SK-N-SH treated with all-trans-retinoic acid at 6 μM for 48 hours (cell line): ENCODE measurements around the gene UNC119B.
A peak's percentile ranks its signal among the peaks of the same experiment; 100 is the strongest.

Experiments
- ATAC-seq: fragments of 200-7000 bp; cut with Tn5 transposase; 3 replicates; pipeline ENCODE4 v1.9.1; 2020; ENCODE audit warnings: mild to moderate bottlenecking, moderate library complexity
- ARNTL ChIP-seq: fragments of 450-650 bp; formaldehyde crosslinking; IDR thresholded peaks from 2 replicates; pipeline ENCODE4 v1.5.0; 2020; ENCODE audit warnings: low read depth, mild to moderate bottlenecking, moderate library complexity, borderline replicate concordance
- BACH2 ChIP-seq: fragments of 250-450 bp; sonication (Bioruptor Pico); IDR thresholded peaks from 2 replicates; pipeline ENCODE4 v1.9.0; 2021; ENCODE audit warnings: mild to moderate bottlenecking, borderline replicate concordance
- CSDC2 ChIP-seq: fragments of 250-450 bp; sonication (Bioruptor Pico); IDR thresholded peaks from 2 replicates; pipeline ENCODE4 v1.5.0; 2020; ENCODE audit warnings: mild to moderate bottlenecking, moderate library complexity
- ESRRG ChIP-seq: fragments of 250-450 bp; sonication (Bioruptor Pico); IDR thresholded peaks from 2 replicates; pipeline ENCODE4 v1.6.1; 2021; ENCODE audit warnings: mild to moderate bottlenecking
- GLIS3 ChIP-seq: fragments of 250-450 bp; sonication (Bioruptor Pico); IDR thresholded peaks from 2 replicates; pipeline ENCODE4 v1.5.0; 2020; ENCODE audit warnings: mild to moderate bottlenecking, moderate library complexity
- ISL1 ChIP-seq: fragments of 250-450 bp; sonication (Bioruptor Pico); IDR thresholded peaks from 2 replicates; pipeline ENCODE4 v2.1.2; 2022; ENCODE audit warnings: mild to moderate bottlenecking, moderate library complexity
- OSR1 ChIP-seq: fragments of 250-450 bp; sonication (Bioruptor Pico); IDR thresholded peaks from 2 replicates; pipeline ENCODE4 v1.8.0; 2022; ENCODE audit warnings: moderate library complexity, mild to moderate bottlenecking, inconsistent platforms
- RARB ChIP-seq: fragments of 250-450 bp; sonication (Bioruptor Pico); IDR thresholded peaks from 2 replicates; pipeline ENCODE4 v1.8.0; 2021; ENCODE audit warnings: mild to moderate bottlenecking, moderate library complexity
- SNAI2 ChIP-seq: fragments of 250-450 bp; sonication (Bioruptor Pico); IDR thresholded peaks from 2 replicates; pipeline ENCODE4 v1.5.0; 2020; ENCODE audit warnings: mild to moderate bottlenecking, moderate library complexity
- TCF4 ChIP-seq: fragments of 250-450 bp; sonication (Bioruptor Pico); IDR thresholded peaks from 2 replicates; pipeline ENCODE4 v1.8.0; 2021; ENCODE audit warnings: mild to moderate bottlenecking, moderate library complexity, borderline replicate concordance
- TOX ChIP-seq: fragments of 250-450 bp; sonication (Bioruptor Pico); IDR thresholded peaks from 2 replicates; pipeline ENCODE4 v1.8.0; 2021; ENCODE audit warnings: mild to moderate bottlenecking, moderate library complexity, borderline replicate concordance
- ZC3H10 ChIP-seq: fragments of 250-450 bp; sonication (Bioruptor Pico); IDR thresholded peaks from 2 replicates; pipeline ENCODE4 v1.5.1; 2021; ENCODE audit warnings: mild to moderate bottlenecking, moderate library complexity
- ZFP3 ChIP-seq: fragments of 250-450 bp; sonication (Bioruptor Pico); IDR thresholded peaks from 2 replicates; pipeline ENCODE4 v1.5.0; 2020; ENCODE audit warnings: mild to moderate bottlenecking, moderate library complexity
- ZFP30 ChIP-seq: fragments of 450-650 bp; formaldehyde crosslinking; IDR thresholded peaks from 2 replicates; pipeline ENCODE4 v1.5.0; 2022; ENCODE audit warnings: mild to moderate bottlenecking, moderate library complexity
- ZNF565 ChIP-seq: fragments of 450-650 bp; formaldehyde crosslinking; conservative IDR thresholded peaks from 2 replicates; pipeline ENCODE4 v1.5.0; 2020; ENCODE audit warnings: low read depth, mild to moderate bottlenecking, moderate library complexity
- ZNF70 ChIP-seq: fragments of 450-650 bp; formaldehyde crosslinking; IDR thresholded peaks from 2 replicates; pipeline ENCODE4 v1.5.0; 2020; ENCODE audit warnings: mild to moderate bottlenecking, moderate library complexity
- ZNF8 ChIP-seq: fragments of 450-650 bp; formaldehyde crosslinking; IDR thresholded peaks from 2 replicates; pipeline ENCODE4 v1.5.0; 2020; ENCODE audit warnings: mild to moderate bottlenecking, moderate library complexity
- TF ChIP-seq, protein P1 (sequence below): fragments of 250-450 bp; sonication (Bioruptor Pico); IDR thresholded peaks from 2 replicates; pipeline ENCODE4 v1.8.0; 2020; ENCODE audit warnings: mild to moderate bottlenecking, moderate library complexity, borderline replicate concordance
- TF ChIP-seq, protein P2 (sequence below): fragments of 250-450 bp; sonication (Bioruptor Pico); IDR thresholded peaks from 2 replicates; pipeline ENCODE4 v1.8.0; 2021; ENCODE audit warnings: low read depth, mild to moderate bottlenecking, moderate library complexity, borderline replicate concordance
- TF ChIP-seq, protein P3 (sequence below): fragments of 250-450 bp; sonication (Bioruptor Pico); IDR thresholded peaks from 2 replicates; pipeline ENCODE4 v1.5.0; 2020; ENCODE audit warnings: mild to moderate bottlenecking, moderate library complexity
- TF ChIP-seq, protein P4 (sequence below): fragments of 250-450 bp; sonication (Bioruptor Pico); IDR thresholded peaks from 2 replicates; pipeline ENCODE4 v1.5.1; 2021; ENCODE audit warnings: mild to moderate bottlenecking, moderate library complexity
- TF ChIP-seq, protein P5 (sequence below): fragments of 250-450 bp; sonication (Bioruptor Pico); IDR thresholded peaks from 2 replicates; pipeline ENCODE4 v1.5.1; 2020; ENCODE audit warnings: low read depth, mild to moderate bottlenecking, moderate library complexity

UNC119B gene

DNA sequence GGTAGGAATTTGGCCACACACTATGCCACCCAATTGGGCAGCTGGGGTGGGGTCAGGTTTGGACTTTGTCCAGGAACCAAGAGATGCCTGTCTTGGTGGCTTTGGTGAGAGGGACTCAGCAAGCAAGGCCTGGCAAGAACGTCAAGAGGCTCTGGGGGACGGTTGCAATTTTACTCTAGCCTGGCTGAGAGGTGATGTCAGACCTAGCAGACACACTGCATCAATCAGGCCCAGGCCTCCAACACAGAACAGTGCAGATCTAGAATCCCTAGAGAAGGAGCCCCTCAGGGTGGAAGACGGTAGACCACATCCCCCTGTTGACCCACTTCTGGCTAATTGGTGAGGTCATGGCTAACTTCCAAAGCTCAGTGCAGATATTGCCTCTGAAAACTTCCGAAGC, 1.6 kb upstream of the UNC119B start:
- ATAC-seq = no peak

DNA sequence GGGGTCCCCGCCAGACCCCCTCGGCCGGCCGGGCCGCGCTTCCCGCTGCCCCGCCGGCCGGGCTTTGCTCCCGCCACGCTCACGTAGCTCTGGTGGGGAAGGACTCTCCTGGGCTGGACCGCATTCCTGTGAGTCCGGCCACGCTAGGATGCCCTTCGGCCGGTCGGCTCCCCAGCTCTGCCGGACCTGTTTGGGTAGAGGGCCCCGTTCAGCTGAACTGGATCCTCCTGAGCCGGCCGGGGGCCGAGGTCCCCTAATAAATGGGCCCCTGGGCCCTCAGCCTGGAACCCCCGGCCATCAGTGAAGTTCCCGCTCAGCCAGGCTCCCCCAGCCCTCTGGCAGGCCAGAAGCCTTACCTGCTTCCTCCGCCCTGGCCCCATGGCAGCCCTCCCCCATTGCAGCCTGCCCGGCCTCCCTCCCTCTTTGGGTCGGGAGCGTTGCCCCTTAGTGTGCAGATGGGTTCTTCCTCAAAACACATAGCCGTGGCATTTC, 593 bp downstream of the UNC119B start:
- no peak for TF ChIP-seq ZFP30 (CRISPR knock-in tag)
- TF ChIP-seq TCF4 (CRISPR knock-in tag) = no peak
- no peak for TF ChIP-seq OSR1 (CRISPR knock-in tag)
- no peak for TF ChIP-seq BACH2 (CRISPR knock-in tag)
- TF ChIP-seq, protein P1, sequence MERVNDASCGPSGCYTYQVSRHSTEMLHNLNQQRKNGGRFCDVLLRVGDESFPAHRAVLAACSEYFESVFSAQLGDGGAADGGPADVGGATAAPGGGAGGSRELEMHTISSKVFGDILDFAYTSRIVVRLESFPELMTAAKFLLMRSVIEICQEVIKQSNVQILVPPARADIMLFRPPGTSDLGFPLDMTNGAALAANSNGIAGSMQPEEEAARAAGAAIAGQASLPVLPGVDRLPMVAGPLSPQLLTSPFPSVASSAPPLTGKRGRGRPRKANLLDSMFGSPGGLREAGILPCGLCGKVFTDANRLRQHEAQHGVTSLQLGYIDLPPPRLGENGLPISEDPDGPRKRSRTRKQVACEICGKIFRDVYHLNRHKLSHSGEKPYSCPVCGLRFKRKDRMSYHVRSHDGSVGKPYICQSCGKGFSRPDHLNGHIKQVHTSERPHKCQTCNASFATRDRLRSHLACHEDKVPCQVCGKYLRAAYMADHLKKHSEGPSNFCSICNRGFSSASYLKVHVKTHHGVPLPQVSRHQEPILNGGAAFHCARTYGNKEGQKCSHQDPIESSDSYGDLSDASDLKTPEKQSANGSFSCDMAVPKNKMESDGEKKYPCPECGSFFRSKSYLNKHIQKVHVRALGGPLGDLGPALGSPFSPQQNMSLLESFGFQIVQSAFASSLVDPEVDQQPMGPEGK (CRISPR knock-in tag) = no peak
- TF ChIP-seq ZNF565 (CRISPR knock-in tag) = no peak
- TF ChIP-seq ZNF8 (CRISPR knock-in tag) = no peak
- TF ChIP-seq ZC3H10 = no peak
- TF ChIP-seq, protein P2, sequence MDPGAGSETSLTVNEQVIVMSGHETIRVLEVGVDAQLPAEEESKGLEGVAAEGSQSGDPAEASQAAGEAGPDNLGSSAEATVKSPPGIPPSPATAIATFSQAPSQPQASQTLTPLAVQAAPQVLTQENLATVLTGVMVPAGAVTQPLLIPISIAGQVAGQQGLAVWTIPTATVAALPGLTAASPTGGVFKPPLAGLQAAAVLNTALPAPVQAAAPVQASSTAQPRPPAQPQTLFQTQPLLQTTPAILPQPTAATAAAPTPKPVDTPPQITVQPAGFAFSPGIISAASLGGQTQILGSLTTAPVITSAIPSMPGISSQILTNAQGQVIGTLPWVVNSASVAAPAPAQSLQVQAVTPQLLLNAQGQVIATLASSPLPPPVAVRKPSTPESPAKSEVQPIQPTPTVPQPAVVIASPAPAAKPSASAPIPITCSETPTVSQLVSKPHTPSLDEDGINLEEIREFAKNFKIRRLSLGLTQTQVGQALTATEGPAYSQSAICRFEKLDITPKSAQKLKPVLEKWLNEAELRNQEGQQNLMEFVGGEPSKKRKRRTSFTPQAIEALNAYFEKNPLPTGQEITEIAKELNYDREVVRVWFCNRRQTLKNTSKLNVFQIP (CRISPR knock-in tag) = no peak
- ATAC-seq = peak; percentile 27

More for the DNA sequence above, 1.6 kb upstream of the UNC119B start:
- TF ChIP-seq RARB = no peak

DNA sequence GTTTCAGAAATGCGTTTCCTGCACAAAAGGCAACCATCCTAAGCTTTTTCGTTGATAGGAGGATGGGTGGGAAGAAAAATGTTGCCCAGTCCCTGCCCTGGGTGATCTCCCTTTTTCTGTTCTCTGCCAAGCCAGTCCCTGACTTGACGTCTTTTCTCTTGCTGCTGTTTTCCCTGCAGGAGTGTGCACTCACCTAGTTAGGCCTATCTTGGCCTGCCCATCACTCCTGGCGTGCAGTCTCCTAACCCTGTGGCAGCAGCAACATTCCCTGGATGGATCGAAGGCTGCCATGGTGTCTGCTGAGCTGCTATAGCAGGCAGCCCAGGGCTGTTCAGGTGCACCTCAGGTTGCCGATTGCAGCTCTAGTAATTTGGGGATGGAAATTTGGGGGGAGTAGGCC, 1.2 kb downstream of the UNC119B start:
- no peak for TF ChIP-seq ARNTL (CRISPR knock-in tag)
- TF ChIP-seq BACH2 (CRISPR knock-in tag) = no peak
- TF ChIP-seq, protein P3, sequence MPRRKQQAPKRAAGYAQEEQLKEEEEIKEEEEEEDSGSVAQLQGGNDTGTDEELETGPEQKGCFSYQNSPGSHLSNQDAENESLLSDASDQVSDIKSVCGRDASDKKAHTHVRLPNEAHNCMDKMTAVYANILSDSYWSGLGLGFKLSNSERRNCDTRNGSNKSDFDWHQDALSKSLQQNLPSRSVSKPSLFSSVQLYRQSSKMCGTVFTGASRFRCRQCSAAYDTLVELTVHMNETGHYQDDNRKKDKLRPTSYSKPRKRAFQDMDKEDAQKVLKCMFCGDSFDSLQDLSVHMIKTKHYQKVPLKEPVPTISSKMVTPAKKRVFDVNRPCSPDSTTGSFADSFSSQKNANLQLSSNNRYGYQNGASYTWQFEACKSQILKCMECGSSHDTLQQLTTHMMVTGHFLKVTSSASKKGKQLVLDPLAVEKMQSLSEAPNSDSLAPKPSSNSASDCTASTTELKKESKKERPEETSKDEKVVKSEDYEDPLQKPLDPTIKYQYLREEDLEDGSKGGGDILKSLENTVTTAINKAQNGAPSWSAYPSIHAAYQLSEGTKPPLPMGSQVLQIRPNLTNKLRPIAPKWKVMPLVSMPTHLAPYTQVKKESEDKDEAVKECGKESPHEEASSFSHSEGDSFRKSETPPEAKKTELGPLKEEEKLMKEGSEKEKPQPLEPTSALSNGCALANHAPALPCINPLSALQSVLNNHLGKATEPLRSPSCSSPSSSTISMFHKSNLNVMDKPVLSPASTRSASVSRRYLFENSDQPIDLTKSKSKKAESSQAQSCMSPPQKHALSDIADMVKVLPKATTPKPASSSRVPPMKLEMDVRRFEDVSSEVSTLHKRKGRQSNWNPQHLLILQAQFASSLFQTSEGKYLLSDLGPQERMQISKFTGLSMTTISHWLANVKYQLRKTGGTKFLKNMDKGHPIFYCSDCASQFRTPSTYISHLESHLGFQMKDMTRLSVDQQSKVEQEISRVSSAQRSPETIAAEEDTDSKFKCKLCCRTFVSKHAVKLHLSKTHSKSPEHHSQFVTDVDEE (CRISPR knock-in tag) = no peak
- TF ChIP-seq ZNF8 (CRISPR knock-in tag) = no peak
- TF ChIP-seq, protein P4, sequence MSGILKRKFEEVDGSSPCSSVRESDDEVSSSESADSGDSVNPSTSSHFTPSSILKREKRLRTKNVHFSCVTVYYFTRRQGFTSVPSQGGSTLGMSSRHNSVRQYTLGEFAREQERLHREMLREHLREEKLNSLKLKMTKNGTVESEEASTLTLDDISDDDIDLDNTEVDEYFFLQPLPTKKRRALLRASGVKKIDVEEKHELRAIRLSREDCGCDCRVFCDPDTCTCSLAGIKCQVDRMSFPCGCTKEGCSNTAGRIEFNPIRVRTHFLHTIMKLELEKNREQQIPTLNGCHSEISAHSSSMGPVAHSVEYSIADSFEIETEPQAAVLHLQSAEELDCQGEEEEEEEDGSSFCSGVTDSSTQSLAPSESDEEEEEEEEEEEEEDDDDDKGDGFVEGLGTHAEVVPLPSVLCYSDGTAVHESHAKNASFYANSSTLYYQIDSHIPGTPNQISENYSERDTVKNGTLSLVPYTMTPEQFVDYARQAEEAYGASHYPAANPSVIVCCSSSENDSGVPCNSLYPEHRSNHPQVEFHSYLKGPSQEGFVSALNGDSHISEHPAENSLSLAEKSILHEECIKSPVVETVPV (CRISPR knock-in tag) = no peak
- TF ChIP-seq ISL1 = no peak
- no peak for TF ChIP-seq ZC3H10
- TF ChIP-seq RARB = no peak
- TF ChIP-seq, protein P2 (CRISPR knock-in tag) = no peak
- no peak for TF ChIP-seq ZFP3 (CRISPR knock-in tag)
- no peak for TF ChIP-seq GLIS3 (CRISPR knock-in tag)
- TF ChIP-seq, protein P5, sequence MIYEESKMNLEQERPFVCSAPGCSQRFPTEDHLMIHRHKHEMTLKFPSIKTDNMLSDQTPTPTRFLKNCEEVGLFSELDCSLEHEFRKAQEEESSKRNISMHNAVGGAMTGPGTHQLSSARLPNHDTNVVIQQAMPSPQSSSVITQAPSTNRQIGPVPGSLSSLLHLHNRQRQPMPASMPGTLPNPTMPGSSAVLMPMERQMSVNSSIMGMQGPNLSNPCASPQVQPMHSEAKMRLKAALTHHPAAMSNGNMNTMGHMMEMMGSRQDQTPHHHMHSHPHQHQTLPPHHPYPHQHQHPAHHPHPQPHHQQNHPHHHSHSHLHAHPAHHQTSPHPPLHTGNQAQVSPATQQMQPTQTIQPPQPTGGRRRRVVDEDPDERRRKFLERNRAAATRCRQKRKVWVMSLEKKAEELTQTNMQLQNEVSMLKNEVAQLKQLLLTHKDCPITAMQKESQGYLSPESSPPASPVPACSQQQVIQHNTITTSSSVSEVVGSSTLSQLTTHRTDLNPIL (CRISPR knock-in tag) = no peak
- no peak for TF ChIP-seq TOX
- TF ChIP-seq, protein P1 (CRISPR knock-in tag) = no peak
- no peak for TF ChIP-seq ESRRG (CRISPR knock-in tag)
- TF ChIP-seq SNAI2 (CRISPR knock-in tag) = no peak
- TF ChIP-seq CSDC2 (CRISPR knock-in tag) = no peak
- no peak for TF ChIP-seq ZNF565 (CRISPR knock-in tag)
- no peak for TF ChIP-seq ZNF70 (CRISPR knock-in tag)

More for the DNA sequence above, 1.2 kb downstream of the UNC119B start:
- ATAC-seq = peak; percentile 15
